ENCODE measurements around the gene MYH7.
"Not testable (repeated sequence)": the region's sequence is repeated elsewhere in the genome, so short reads cannot be mapped to it uniquely, and the experiment has no call there.

MYH7 gene

GRCh38 chr14:23430016-23430722, 5.3 kb downstream of the MYH7 start:
- TF ChIP-seq, protein P1, sequence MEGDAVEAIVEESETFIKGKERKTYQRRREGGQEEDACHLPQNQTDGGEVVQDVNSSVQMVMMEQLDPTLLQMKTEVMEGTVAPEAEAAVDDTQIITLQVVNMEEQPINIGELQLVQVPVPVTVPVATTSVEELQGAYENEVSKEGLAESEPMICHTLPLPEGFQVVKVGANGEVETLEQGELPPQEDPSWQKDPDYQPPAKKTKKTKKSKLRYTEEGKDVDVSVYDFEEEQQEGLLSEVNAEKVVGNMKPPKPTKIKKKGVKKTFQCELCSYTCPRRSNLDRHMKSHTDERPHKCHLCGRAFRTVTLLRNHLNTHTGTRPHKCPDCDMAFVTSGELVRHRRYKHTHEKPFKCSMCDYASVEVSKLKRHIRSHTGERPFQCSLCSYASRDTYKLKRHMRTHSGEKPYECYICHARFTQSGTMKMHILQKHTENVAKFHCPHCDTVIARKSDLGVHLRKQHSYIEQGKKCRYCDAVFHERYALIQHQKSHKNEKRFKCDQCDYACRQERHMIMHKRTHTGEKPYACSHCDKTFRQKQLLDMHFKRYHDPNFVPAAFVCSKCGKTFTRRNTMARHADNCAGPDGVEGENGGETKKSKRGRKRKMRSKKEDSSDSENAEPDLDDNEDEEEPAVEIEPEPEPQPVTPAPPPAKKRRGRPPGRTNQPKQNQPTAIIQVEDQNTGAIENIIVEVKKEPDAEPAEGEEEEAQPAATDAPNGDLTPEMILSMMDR (conservative IDR thresholded peaks at IDR 0.05; ENCODE audit: low read length), result no peak
- DNase-seq (ENCODE audit: low read depth), result no peak
- H3K4me3 ChIP-seq (ENCODE audit: low read length), result no peak overlapping the region

GRCh38 chr14:23428686-23429495, 6.6 kb downstream of the MYH7 start:
- DNase-seq (ENCODE audit: low read depth), result no peak
- TF ChIP-seq, protein P1 (conservative IDR thresholded peaks at IDR 0.05; ENCODE audit: low read length), result no peak
- H3K4me3 ChIP-seq (ENCODE audit: low read length), result no peak overlapping the region

DNA sequence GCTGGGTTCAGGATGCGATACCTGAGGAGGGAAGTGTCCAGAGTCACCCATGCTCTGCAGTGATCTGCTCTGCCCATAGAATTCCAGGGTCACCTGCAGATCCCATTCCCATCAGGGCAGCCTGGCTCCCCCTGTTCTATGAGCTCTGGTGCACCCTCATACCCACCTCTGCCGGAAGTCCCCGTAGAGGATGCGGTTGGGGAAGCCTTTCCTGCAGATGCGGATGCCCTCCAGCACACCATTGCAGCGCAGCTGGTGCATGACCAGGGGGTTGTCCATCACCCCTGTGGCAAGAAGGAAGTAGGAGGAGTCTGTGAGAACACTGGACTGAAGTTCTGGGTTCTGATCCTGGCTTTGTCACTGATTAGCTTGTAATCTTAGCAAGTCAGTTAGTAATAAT, 9.7 kb downstream of the MYH7 start:
- H3K4me3 ChIP-seq (ENCODE audit: low read length), result not testable (repeated sequence)

GRCh38 chr14:23425169-23425568, 10.3 kb downstream of the MYH7 start:
- no peak overlapping the region for H3K4me3 ChIP-seq (ENCODE audit: low read length)
- DNase-seq (ENCODE audit: low read depth), result no peak
- TF ChIP-seq, protein P1 (conservative IDR thresholded peaks at IDR 0.05; ENCODE audit: low read length), result no peak

More for the DNA sequence above, 9.7 kb downstream of the MYH7 start:
- not testable (repeated sequence) for DNase-seq (ENCODE audit: low read depth)

DNA sequence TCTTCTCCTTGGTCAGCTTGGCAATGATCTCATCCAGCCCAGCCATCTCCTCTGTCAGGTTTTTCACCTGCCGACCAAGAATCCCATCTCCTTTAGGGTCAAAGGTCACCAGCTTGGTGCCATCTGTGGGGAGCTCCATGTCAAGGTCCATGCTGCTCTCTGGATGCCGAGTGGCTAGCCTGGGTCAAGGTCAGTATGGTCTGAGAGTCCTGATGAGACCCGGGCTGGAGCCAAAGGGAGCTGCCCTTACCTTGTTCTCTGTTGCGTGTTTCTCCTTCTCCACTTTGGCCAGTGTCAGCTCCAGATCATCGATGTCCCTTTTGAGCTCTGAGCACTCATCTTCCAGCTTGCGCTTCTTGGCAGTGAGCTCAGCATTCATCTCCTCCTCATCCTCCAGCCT, 11.8 kb downstream of the MYH7 start:
- DNase-seq (ENCODE audit: low read depth), result no peak
- TF ChIP-seq, protein P1 (conservative IDR thresholded peaks at IDR 0.05; ENCODE audit: low read length), result no peak
- no peak overlapping the region for H3K4me3 ChIP-seq (ENCODE audit: low read length)

GRCh38 chr14:23421594-23421993, 13.9 kb downstream of the MYH7 start:
- DNase-seq (ENCODE audit: low read depth), result no peak
- TF ChIP-seq, protein P1 (conservative IDR thresholded peaks at IDR 0.05; ENCODE audit: low read length), result no peak
- H3K4me3 ChIP-seq (ENCODE audit: low read length), result no peak overlapping the region

DNA sequence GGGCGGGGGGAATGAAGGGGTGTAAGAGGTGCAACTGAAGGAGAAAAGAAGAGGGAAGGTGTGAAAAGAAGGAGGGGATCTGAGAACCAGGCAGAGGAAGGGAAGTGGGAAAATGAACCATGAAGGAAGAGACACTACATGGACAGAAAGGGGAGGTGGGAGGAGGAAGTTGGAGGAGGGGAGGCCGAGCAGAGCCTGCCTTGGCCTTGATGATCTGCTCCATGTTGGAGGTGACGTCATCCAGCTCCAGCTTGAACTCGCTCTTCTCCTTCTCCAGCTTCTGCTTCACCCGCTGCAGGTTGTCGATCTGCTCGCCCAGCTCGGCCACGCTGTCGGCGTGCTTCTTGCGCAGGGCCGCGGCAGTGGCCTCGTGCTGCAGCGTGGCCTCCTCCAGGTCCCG, 15.8 kb downstream of the MYH7 start:
- not testable (repeated sequence) for H3K4me3 ChIP-seq (ENCODE audit: low read length); DNase-seq (ENCODE audit: low read depth)

DNA sequence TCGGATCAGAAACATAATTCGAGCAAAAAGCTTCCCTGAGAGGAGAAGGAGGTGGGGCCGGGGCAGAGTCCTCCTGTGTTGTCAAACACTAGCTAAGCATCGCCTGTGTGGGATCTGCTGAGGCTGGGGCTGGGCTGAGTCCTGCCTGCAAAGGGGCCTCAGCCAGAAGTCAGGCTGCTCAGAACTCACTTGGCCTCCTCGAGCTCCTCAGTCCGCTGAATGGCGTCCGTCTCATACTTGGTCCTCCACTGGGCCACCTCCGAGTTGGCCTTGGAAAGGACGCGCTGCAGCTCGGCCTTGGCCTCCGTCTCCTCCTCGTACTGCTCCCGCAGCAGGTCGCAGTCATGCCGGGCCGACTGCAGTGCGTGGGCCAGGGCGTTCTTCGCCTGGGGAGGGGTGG, 17.4 kb downstream of the MYH7 start:
- no peak overlapping the region for H3K4me3 ChIP-seq (ENCODE audit: low read length)
- DNase-seq (ENCODE audit: low read depth), result no peak
- TF ChIP-seq, protein P1 (conservative IDR thresholded peaks at IDR 0.05; ENCODE audit: low read length), result no peak

DNA sequence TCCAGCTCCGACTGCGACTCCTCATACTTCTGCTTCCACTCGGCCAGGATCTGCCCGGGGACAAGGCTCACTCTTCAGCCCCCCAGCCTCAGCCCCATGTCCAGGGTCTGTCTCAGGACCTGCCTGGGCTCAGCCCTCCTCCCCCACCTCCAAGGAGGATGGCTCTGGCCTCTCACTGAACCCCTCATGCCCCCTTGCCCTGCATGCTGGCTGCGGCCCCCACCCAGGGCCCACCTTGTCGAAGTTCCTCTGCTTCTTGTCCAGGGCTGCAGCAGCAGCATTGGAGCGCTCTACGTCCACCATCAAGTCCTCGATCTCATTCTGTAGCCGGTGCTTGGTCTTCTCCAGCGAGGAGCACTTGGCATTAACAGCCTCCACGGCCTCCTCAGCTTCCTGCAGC, 18.2 kb downstream of the MYH7 start:
- H3K4me3 ChIP-seq (ENCODE audit: low read length); DNase-seq (ENCODE audit: low read depth): not testable (repeated sequence)

Data from AG10803 (cell line).